ENCODE results near the gene GLI1. TPM values are rescaled to one million over a fixed set of nuclear protein-coding genes. Genes with fewer than 3 reads are reported as not detected.

GLI1 gene
- total RNA-seq, 4 donors from 2014 or later, result 0.09 to 0.48 TPM; not detected in 2

- no peaks in the 10 kb centered on the region for H3K9me3 ChIP-seq
- no peaks in the 10 kb centered on the region for H3K36me3 ChIP-seq
- H3K27ac ChIP-seq, result no peak overlapping the region
- TF ChIP-seq CTCF (IDR thresholded peaks at IDR 0.05) (no peak), POLR2A (IDR thresholded peaks at IDR 0.05) (no peak)
- DNase-seq, result no peak
- H3K4me3 ChIP-seq, result no peak overlapping the region
- 60 to 64% methylated on average over 5 of the region's 5 CpGs for WGBS, 2 donors
- H3K4me1 ChIP-seq, result peaks cover 0 to 21% (median 0%) of the 10 kb centered on the region in 3 donors
- peaks cover 0 to 28% (median 0%) of the 10 kb centered on the region in 4 donors for H3K27me3 ChIP-seq
- intact Hi-C loops (cut with DNase I), result no loop called here
These were observed 23.9 kb downstream of the GLI1 start for GRCh38 chr12:57483466-57483865.

GRCh38 chr12:57485695-57486094 is 26.1 kb downstream of the GLI1 start:
- no peak for DNase-seq
- no peak overlapping the region for H3K27ac ChIP-seq
- H3K4me1 ChIP-seq, result peaks cover 5 to 23% (median 10%) of the 10 kb centered on the region in 3 donors
- TF ChIP-seq POLR2A (IDR thresholded peaks at IDR 0.05) (no peak), CTCF (IDR thresholded peaks at IDR 0.05) (no peak)
- H3K36me3 ChIP-seq, result peaks cover 5 to 16% (median 6%) of the 10 kb centered on the region in 3 donors
- H3K4me3 ChIP-seq, result no peak overlapping the region
- H3K9me3 ChIP-seq, result no peaks in the 10 kb centered on the region
- H3K27me3 ChIP-seq, result peaks cover 0 to 14% (median 0%) of the 10 kb centered on the region in 4 donors
- intact Hi-C loops (cut with DNase I), result no loop called here

- Histone ChIP-seq H3K36me3 (peaks cover 6 to 30% (median 11%) of the 10 kb centered on the region in 3 donors), H3K9me3 (no peaks in the 10 kb centered on the region), H3K4me1 (peaks cover 5 to 22% (median 10%) of the 10 kb centered on the region in 3 donors), H3K27me3 (peaks cover 0 to 11% (median 0%) of the 10 kb centered on the region in 4 donors), H3K4me3 (peak overlapping the region in 3 of 4 donors; percentile 68 to 99 (median 88)), H3K27ac (peak overlapping the region; percentile 24 to 93 (median 55))
- TF ChIP-seq POLR2A (IDR thresholded peaks at IDR 0.05), result no peak
- TF ChIP-seq CTCF (IDR thresholded peaks at IDR 0.05), result no peak
- no peak for DNase-seq
- intact Hi-C loops (cut with DNase I), result no loop called here
- WGBS, 2 donors, result 88 to 93% methylated on average over 17 to 23 of the region's 27 CpGs
These were observed 27.5 kb downstream of the GLI1 start for GRCh38 chr12:57487055-57487596.

- Histone ChIP-seq H3K27ac (peak within 1 kb of the TSS; percentile 78 to 93 (median 90)), H3K36me3 (peaks cover 6 to 37% (median 11%) of the 10 kb centered on the region in 3 donors), H3K27me3 (peaks cover 0 to 4% (median 0%) of the 10 kb centered on the region in 4 donors), H3K4me3 (peak within 1 kb of the TSS; percentile 68 to 99 (median 86)), H3K9me3 (no peaks in the 10 kb centered on the region), H3K4me1 (peaks cover 5 to 22% (median 10%) of the 10 kb centered on the region in 3 donors)
- intact Hi-C loops (cut with DNase I), result no loop called here
- 1 to 2% methylated on average over 28 to 40 of the region's 47 CpGs for WGBS, 2 donors
- TF ChIP-seq CTCF (IDR thresholded peaks at IDR 0.05) (peak in 3 of 6 experiments; percentile 14 to 48 (median 18)), POLR2A (IDR thresholded peaks at IDR 0.05) (peak in 2 of 4 donors; percentile 56 to 64)
- DNase-seq, result peak; percentile 74
These were observed 28.2 kb downstream of the GLI1 start, which contains the start of gene MARS1 for GRCh38 chr12:57487597-57488401. MARS1 (plus strand) TSS chr12:57488068; CDS start chr12:57488091, 23 bp downstream.

All from esophagus squamous epithelium (tissue), 5 donors.